Measurements from ENCODE around the gene NXPE4.
"Not testable (repeated sequence)": the region's sequence is repeated elsewhere in the genome, so short reads cannot be mapped to it uniquely, and the experiment has no call there.

NXPE4 gene

GRCh38 chr11:114610550-114610949 lies 15.0 kb upstream of the NXPE4 start:
- Histone ChIP-seq H3K4me1 (ENCODE audit: control insufficient read depth in 5 of 5, insufficient read depth in 5 of 5, low read length in 5 of 5) (no peaks in the 10 kb centered on the region), H3K4me3 (ENCODE audit: low read depth in 1 of 5, low read length in 5 of 5) (no peak overlapping the region), H3K36me3 (ENCODE audit: control insufficient read depth in 5 of 5, insufficient read depth in 5 of 5, low read length in 5 of 5) (no peaks in the 10 kb centered on the region), H3K9ac (ENCODE audit: low read length in 5 of 5) (no peak overlapping the region), H3K9me3 (ENCODE audit: control insufficient read depth in 5 of 5, low read length in 5 of 5) (no peaks in the 10 kb centered on the region), H3K27ac (ENCODE audit: low read depth, low read length) (no peak overlapping the region), H3K27me3 (ENCODE audit: control insufficient read depth in 5 of 5, insufficient read depth in 4 of 5, low read length in 5 of 5) (no peaks in the 10 kb centered on the region)

GRCh38 chr11:114609429-114609828 lies 13.8 kb upstream of the NXPE4 start:
- H3K9ac ChIP-seq (ENCODE audit: low read length in 5 of 5) = no peak overlapping the region
- no peaks in the 10 kb centered on the region for H3K36me3 ChIP-seq (ENCODE audit: control insufficient read depth in 5 of 5, insufficient read depth in 5 of 5, low read length in 5 of 5)

GRCh38 chr11:114608605-114609004 lies 13.0 kb upstream of the NXPE4 start:
- not testable (repeated sequence) for H3K9me3 ChIP-seq (ENCODE audit: control insufficient read depth in 5 of 5, low read length in 5 of 5); H3K27me3 ChIP-seq (ENCODE audit: control insufficient read depth in 5 of 5, insufficient read depth in 4 of 5, low read length in 5 of 5); H3K36me3 ChIP-seq (ENCODE audit: control insufficient read depth in 5 of 5, insufficient read depth in 5 of 5, low read length in 5 of 5); H3K4me3 ChIP-seq (ENCODE audit: low read depth in 1 of 5, low read length in 5 of 5); H3K4me1 ChIP-seq (ENCODE audit: control insufficient read depth in 5 of 5, insufficient read depth in 5 of 5, low read length in 5 of 5); H3K27ac ChIP-seq (ENCODE audit: low read depth, low read length); H3K9ac ChIP-seq (ENCODE audit: low read length in 5 of 5)

More at GRCh38 chr11:114609429-114609828, 13.8 kb upstream of the NXPE4 start:
- Histone ChIP-seq H3K27me3 (ENCODE audit: control insufficient read depth in 5 of 5, insufficient read depth in 4 of 5, low read length in 5 of 5) (no peaks in the 10 kb centered on the region), H3K9me3 (ENCODE audit: control insufficient read depth in 5 of 5, low read length in 5 of 5) (peaks cover 0 to 4% (median 0%) of the 10 kb centered on the region in 5 donors), H3K27ac (ENCODE audit: low read depth, low read length) (no peak overlapping the region), H3K4me1 (ENCODE audit: control insufficient read depth in 5 of 5, insufficient read depth in 5 of 5, low read length in 5 of 5) (no peaks in the 10 kb centered on the region), H3K4me3 (ENCODE audit: low read depth in 1 of 5, low read length in 5 of 5) (no peak overlapping the region)

GRCh38 chr11:114607753-114608459 lies 12.3 kb upstream of the NXPE4 start:
- Histone ChIP-seq H3K27me3 (ENCODE audit: control insufficient read depth in 5 of 5, insufficient read depth in 4 of 5, low read length in 5 of 5) (no peaks in the 10 kb centered on the region), H3K36me3 (ENCODE audit: control insufficient read depth in 5 of 5, insufficient read depth in 5 of 5, low read length in 5 of 5) (no peaks in the 10 kb centered on the region), H3K27ac (ENCODE audit: low read depth, low read length) (no peak overlapping the region), H3K9me3 (ENCODE audit: control insufficient read depth in 5 of 5, low read length in 5 of 5) (peaks cover 0 to 4% (median 0%) of the 10 kb centered on the region in 5 donors), H3K9ac (ENCODE audit: low read length in 5 of 5) (no peak overlapping the region), H3K4me1 (ENCODE audit: control insufficient read depth in 5 of 5, insufficient read depth in 5 of 5, low read length in 5 of 5) (no peaks in the 10 kb centered on the region), H3K4me3 (ENCODE audit: low read depth in 1 of 5, low read length in 5 of 5) (no peak overlapping the region)

- not testable (repeated sequence) for H3K36me3 ChIP-seq (ENCODE audit: control insufficient read depth in 5 of 5, insufficient read depth in 5 of 5, low read length in 5 of 5); H3K4me1 ChIP-seq (ENCODE audit: control insufficient read depth in 5 of 5, insufficient read depth in 5 of 5, low read length in 5 of 5); H3K4me3 ChIP-seq (ENCODE audit: low read depth in 1 of 5, low read length in 5 of 5); H3K27ac ChIP-seq (ENCODE audit: low read depth, low read length); H3K27me3 ChIP-seq (ENCODE audit: control insufficient read depth in 5 of 5, insufficient read depth in 4 of 5, low read length in 5 of 5); H3K9ac ChIP-seq (ENCODE audit: low read length in 5 of 5); H3K9me3 ChIP-seq (ENCODE audit: control insufficient read depth in 5 of 5, low read length in 5 of 5)
Observed at GRCh38 chr11:114606802-114607075, 11.2 kb upstream of the NXPE4 start.

GRCh38 chr11:114606003-114606801 lies 10.6 kb upstream of the NXPE4 start:
- Histone ChIP-seq H3K27me3 (ENCODE audit: control insufficient read depth in 5 of 5, insufficient read depth in 4 of 5, low read length in 5 of 5) (no peaks in the 10 kb centered on the region), H3K9me3 (ENCODE audit: control insufficient read depth in 5 of 5, low read length in 5 of 5) (peaks cover 0 to 4% (median 0%) of the 10 kb centered on the region in 5 donors), H3K4me1 (ENCODE audit: control insufficient read depth in 5 of 5, insufficient read depth in 5 of 5, low read length in 5 of 5) (no peaks in the 10 kb centered on the region), H3K4me3 (ENCODE audit: low read depth in 1 of 5, low read length in 5 of 5) (no peak overlapping the region), H3K36me3 (ENCODE audit: control insufficient read depth in 5 of 5, insufficient read depth in 5 of 5, low read length in 5 of 5) (no peaks in the 10 kb centered on the region), H3K27ac (ENCODE audit: low read depth, low read length) (no peak overlapping the region), H3K9ac (ENCODE audit: low read length in 5 of 5) (no peak overlapping the region)

GRCh38 chr11:114605370-114605769 lies 9.8 kb upstream of the NXPE4 start:
- Histone ChIP-seq H3K9me3 (ENCODE audit: control insufficient read depth in 5 of 5, low read length in 5 of 5) (peaks cover 0 to 4% (median 0%) of the 10 kb centered on the region in 5 donors), H3K27ac (ENCODE audit: low read depth, low read length) (no peak overlapping the region)

GRCh38 chr11:114604886-114605285 lies 9.3 kb upstream of the NXPE4 start:
- no peaks in the 10 kb centered on the region for H3K36me3 ChIP-seq (ENCODE audit: control insufficient read depth in 5 of 5, insufficient read depth in 5 of 5, low read length in 5 of 5)
- H3K4me3 ChIP-seq (ENCODE audit: low read depth in 1 of 5, low read length in 5 of 5) = no peak overlapping the region
- no peak overlapping the region for H3K27ac ChIP-seq (ENCODE audit: low read depth, low read length)
- H3K27me3 ChIP-seq (ENCODE audit: control insufficient read depth in 5 of 5, insufficient read depth in 4 of 5, low read length in 5 of 5) = no peaks in the 10 kb centered on the region
- no peak overlapping the region for H3K9ac ChIP-seq (ENCODE audit: low read length in 5 of 5)
- no peaks in the 10 kb centered on the region for H3K4me1 ChIP-seq (ENCODE audit: control insufficient read depth in 5 of 5, insufficient read depth in 5 of 5, low read length in 5 of 5)
- peaks cover 0 to 4% (median 0%) of the 10 kb centered on the region in 5 donors for H3K9me3 ChIP-seq (ENCODE audit: control insufficient read depth in 5 of 5, low read length in 5 of 5)

More at GRCh38 chr11:114605370-114605769, 9.8 kb upstream of the NXPE4 start:
- Histone ChIP-seq H3K9ac (ENCODE audit: low read length in 5 of 5) (no peak overlapping the region), H3K4me1 (ENCODE audit: control insufficient read depth in 5 of 5, insufficient read depth in 5 of 5, low read length in 5 of 5) (no peaks in the 10 kb centered on the region), H3K36me3 (ENCODE audit: control insufficient read depth in 5 of 5, insufficient read depth in 5 of 5, low read length in 5 of 5) (no peaks in the 10 kb centered on the region), H3K27me3 (ENCODE audit: control insufficient read depth in 5 of 5, insufficient read depth in 4 of 5, low read length in 5 of 5) (no peaks in the 10 kb centered on the region), H3K4me3 (ENCODE audit: low read depth in 1 of 5, low read length in 5 of 5) (no peak overlapping the region)

GRCh38 chr11:114604179-114604813 lies 8.7 kb upstream of the NXPE4 start:
- no peak overlapping the region for H3K27ac ChIP-seq (ENCODE audit: low read depth, low read length)
- no peaks in the 10 kb centered on the region for H3K27me3 ChIP-seq (ENCODE audit: control insufficient read depth in 5 of 5, insufficient read depth in 4 of 5, low read length in 5 of 5)
- H3K4me3 ChIP-seq (ENCODE audit: low read depth in 1 of 5, low read length in 5 of 5) = no peak overlapping the region
- H3K4me1 ChIP-seq (ENCODE audit: control insufficient read depth in 5 of 5, insufficient read depth in 5 of 5, low read length in 5 of 5) = no peaks in the 10 kb centered on the region
- peaks cover 0 to 4% (median 0%) of the 10 kb centered on the region in 5 donors for H3K9me3 ChIP-seq (ENCODE audit: control insufficient read depth in 5 of 5, low read length in 5 of 5)
- H3K36me3 ChIP-seq (ENCODE audit: control insufficient read depth in 5 of 5, insufficient read depth in 5 of 5, low read length in 5 of 5) = no peaks in the 10 kb centered on the region
- H3K9ac ChIP-seq (ENCODE audit: low read length in 5 of 5) = no peak overlapping the region

- H3K4me1 ChIP-seq (ENCODE audit: control insufficient read depth in 5 of 5, insufficient read depth in 5 of 5, low read length in 5 of 5); H3K9ac ChIP-seq (ENCODE audit: low read length in 5 of 5); H3K4me3 ChIP-seq (ENCODE audit: low read depth in 1 of 5, low read length in 5 of 5); H3K27ac ChIP-seq (ENCODE audit: low read depth, low read length); H3K36me3 ChIP-seq (ENCODE audit: control insufficient read depth in 5 of 5, insufficient read depth in 5 of 5, low read length in 5 of 5); H3K27me3 ChIP-seq (ENCODE audit: control insufficient read depth in 5 of 5, insufficient read depth in 4 of 5, low read length in 5 of 5); H3K9me3 ChIP-seq (ENCODE audit: control insufficient read depth in 5 of 5, low read length in 5 of 5): not testable (repeated sequence)
Observed at GRCh38 chr11:114603151-114603550, 7.6 kb upstream of the NXPE4 start.

Data from subcutaneous abdominal adipose tissue (tissue), 5 donors.